Activated B cell treated with CpG ODN at 0.5 μM for 24 hours (primary cell): Measurements from ENCODE around the gene KRTAP19-1. TPM values are rescaled to one million over a fixed set of nuclear protein-coding genes. Genes with fewer than 3 reads are reported as not detected.

Experiments
- ATAC-seq: fragments of 200-7000 bp; cut with Tn5 transposase; one replicate; pipeline ENCODE4 v1.10.0; 2021; ENCODE audit warnings: low read depth, mild to moderate bottlenecking, moderate library complexity
- CTCF ChIA-PET: fragments of 350-600 bp; sonication (Branson Sonifier 250); formaldehyde crosslinking; loops from one replicate; lab custom pipeline; 2021; ENCODE audit warnings: antibody characterized with exemption; lab: Charles Lee
- POLR2A ChIA-PET: fragments of 350-600 bp; sonication (Branson Sonifier 250); formaldehyde crosslinking; loops from one replicate; lab custom pipeline; 2021; ENCODE audit warnings: antibody characterized with exemption; lab: Charles Lee
- DNase-seq: peaks from one replicate; pipeline ENCODE4 v3.0.0; 2022
- H3K27ac Mint-ChIP-seq: one replicate; pipeline ENCODE4 v1.8.0; 2020; ENCODE audit warnings: mixed read lengths
- H3K27me3 Mint-ChIP-seq: one replicate; pipeline ENCODE4 v1.8.0; 2021; ENCODE audit warnings: mixed read lengths
- H3K36me3 Mint-ChIP-seq: one replicate; pipeline ENCODE4 v1.8.0; 2021; ENCODE audit warnings: low read depth, mixed read lengths
- H3K4me1 Mint-ChIP-seq: one replicate; pipeline ENCODE4 v1.8.0; 2021; ENCODE audit warnings: mixed read lengths
- H3K4me3 Mint-ChIP-seq: one replicate; pipeline ENCODE4 v1.8.0; 2020; ENCODE audit warnings: mild to moderate bottlenecking, mixed read lengths
- H3K9me3 Mint-ChIP-seq: one replicate; pipeline ENCODE4 v1.8.0; 2020; ENCODE audit warnings: mixed read lengths
- CTCF ChIP-seq: fragments of 200-600 bp; IDR thresholded peaks from one replicate; pipeline ENCODE4 v1.8.0; 2022; ENCODE audit warnings: antibody characterized with exemption, mild to moderate bottlenecking
- intact Hi-C: fragments of 100-400 bp; cut with micrococcal nuclease; formaldehyde crosslinking; loops from one replicate; pipeline ENCODE4 v1.15.1; 2024
- total RNA-seq: library from RNA; stranded (reverse); gene quantifications from 2 replicates; pipeline ENCODE4 v1.2.3, GENCODE V29; 2022

Gene KRTAP19-1
- total RNA-seq, 1 donor from 2014 or later: not detected

- DNase-seq (no peak), ATAC-seq (no peak)
- no peak overlapping the region for H3K4me3 Mint-ChIP-seq
- ChIA-PET POLR2A (no interaction called here), CTCF (no interaction called here)
- no peaks in the 10 kb centered on the region for H3K36me3 Mint-ChIP-seq
- TF ChIP-seq CTCF: no peak
- H3K4me1 Mint-ChIP-seq: no peaks in the 10 kb centered on the region
- intact Hi-C loops: no loop called here
- H3K9me3 Mint-ChIP-seq: peaks cover 4% of the 10 kb centered on the region
- H3K27ac Mint-ChIP-seq: no peak overlapping the region
- H3K27me3 Mint-ChIP-seq: no peaks in the 10 kb centered on the region
Measured at GRCh38 chr21:30479259-30479658, 908 bp downstream of the KRTAP19-1 start.

- H3K36me3 Mint-ChIP-seq: no peaks in the 10 kb centered on the region
- DNase-seq (no peak), ATAC-seq (no peak)
- H3K9me3 Mint-ChIP-seq: peaks cover 4% of the 10 kb centered on the region
- no peaks in the 10 kb centered on the region for H3K4me1 Mint-ChIP-seq
- H3K4me3 Mint-ChIP-seq: no peak overlapping the region
- ChIA-PET CTCF (no interaction called here), POLR2A (no interaction called here)
- H3K27me3 Mint-ChIP-seq: no peaks in the 10 kb centered on the region
- no peak for TF ChIP-seq CTCF
- intact Hi-C loops: no loop called here
- H3K27ac Mint-ChIP-seq: no peak overlapping the region
Measured at GRCh38 chr21:30478004-30478403, 2.2 kb downstream of the KRTAP19-1 start.

GRCh38 chr21:30468900-30469714, 11.1 kb downstream of the KRTAP19-1 start:
- H3K4me1 Mint-ChIP-seq: no peaks in the 10 kb centered on the region
- peaks cover 4% of the 10 kb centered on the region for H3K9me3 Mint-ChIP-seq
- CTCF ChIA-PET: no interaction called here
- DNase-seq: no peak
- no peak for TF ChIP-seq CTCF
- no peaks in the 10 kb centered on the region for H3K27me3 Mint-ChIP-seq
- no peak overlapping the region for H3K4me3 Mint-ChIP-seq
- ATAC-seq: no peak
- no peak overlapping the region for H3K27ac Mint-ChIP-seq
- intact Hi-C loops: no loop called here
- no peaks in the 10 kb centered on the region for H3K36me3 Mint-ChIP-seq
- POLR2A ChIA-PET: no interaction called here

- Mint-ChIP-seq H3K36me3 (no peaks in the 10 kb centered on the region), H3K27ac (no peak overlapping the region), H3K4me1 (no peaks in the 10 kb centered on the region), H3K9me3 (peaks cover 2% of the 10 kb centered on the region), H3K27me3 (no peaks in the 10 kb centered on the region), H3K4me3 (no peak overlapping the region)
- intact Hi-C loops: no loop called here
- TF ChIP-seq CTCF: no peak
- ChIA-PET CTCF (no interaction called here), POLR2A (no interaction called here)
- ATAC-seq (no peak), DNase-seq (no peak)
Measured at GRCh38 chr21:30463713-30464112, 16.5 kb downstream of the KRTAP19-1 start.

- ChIA-PET POLR2A (no interaction called here), CTCF (no interaction called here)
- H3K27me3 Mint-ChIP-seq: no peaks in the 10 kb centered on the region
- H3K4me1 Mint-ChIP-seq: no peaks in the 10 kb centered on the region
- no peaks in the 10 kb centered on the region for H3K36me3 Mint-ChIP-seq
- H3K9me3 Mint-ChIP-seq: no peaks in the 10 kb centered on the region
- intact Hi-C loops: loop anchor here (10.0 kb wide), 1 partner anchor 46 kb away; the partner anchor contains the start of genes KRTAP19-3 and KRTAP19-4
- no peak overlapping the region for H3K27ac Mint-ChIP-seq
- DNase-seq (no peak), ATAC-seq (no peak)
- no peak for TF ChIP-seq CTCF
- H3K4me3 Mint-ChIP-seq: no peak overlapping the region
Measured at GRCh38 chr21:30448514-30448913, 31.7 kb downstream of the KRTAP19-1 start.
